ENCODE measurements around the gene PTPRF. TPM values are rescaled to one million over a fixed set of nuclear protein-coding genes. Genes with fewer than 3 reads are reported as not detected.

The PTPRF gene
- total RNA-seq, 1 donor from 2014 or later = 2.9 TPM

GRCh38 chr1:43648221-43648847 lies 117.7 kb downstream of the PTPRF start:
- Histone ChIP-seq H3K27ac (replicated peaks) (no peak overlapping the region), H3K4me3 (no peak overlapping the region), H3K9me3 (replicated peaks) (no peaks in the 10 kb centered on the region), H3K36me3 (peaks cover 4% of the 10 kb centered on the region), H3K4me1 (peaks cover 25% of the 10 kb centered on the region), H3K27me3 (ENCODE audit: low read depth) (peaks cover 16% of the 10 kb centered on the region)
- DNase-seq = no peak
- intact Hi-C loops (cut with micrococcal nuclease) = no loop called here
- no peak for TF ChIP-seq CTCF (IDR thresholded peaks at IDR 0.05; ENCODE audit: borderline replicate concordance)

DNA sequence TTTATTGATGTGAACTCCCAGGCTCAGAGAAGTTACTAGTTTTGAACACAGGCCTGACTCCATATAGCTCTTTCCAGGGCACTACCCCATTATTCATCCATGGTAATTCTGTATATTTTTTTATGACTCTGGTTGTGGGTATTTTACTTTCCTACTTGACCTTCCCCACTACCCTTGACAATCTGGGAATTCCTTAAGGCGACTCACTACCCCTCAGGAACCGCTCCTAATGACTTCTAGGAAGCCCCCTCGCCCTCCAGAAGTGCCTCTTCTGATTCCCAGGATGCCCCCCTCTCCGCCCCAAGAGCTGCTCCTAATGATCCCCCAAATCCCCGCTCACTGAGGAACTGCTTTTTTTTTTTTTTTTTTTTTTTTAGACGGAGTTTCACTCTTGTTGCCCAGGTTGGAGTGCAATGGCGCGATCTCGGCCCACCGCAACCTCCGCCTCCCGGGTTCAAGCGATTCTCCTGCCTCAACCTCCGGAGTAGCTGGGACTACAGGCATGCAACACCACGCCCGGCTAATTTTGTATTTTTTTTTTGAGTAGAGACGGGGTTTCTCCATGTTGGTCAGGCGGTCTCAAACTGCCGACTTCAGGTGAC lies 118.3 kb downstream of the PTPRF start:
- Histone ChIP-seq H3K27ac (replicated peaks) (peak overlapping the region; percentile 95), H3K9me3 (replicated peaks) (no peaks in the 10 kb centered on the region), H3K4me1 (peaks cover 25% of the 10 kb centered on the region), H3K4me3 (peak overlapping the region; percentile 89), H3K27me3 (ENCODE audit: low read depth) (peaks cover 16% of the 10 kb centered on the region), H3K36me3 (peaks cover 11% of the 10 kb centered on the region)
- no peak for TF ChIP-seq CTCF (IDR thresholded peaks at IDR 0.05; ENCODE audit: borderline replicate concordance)
- no peak for DNase-seq
- intact Hi-C loops (cut with micrococcal nuclease) = no loop called here

GRCh38 chr1:43650310-43651085 lies 119.8 kb downstream of the PTPRF start:
- Histone ChIP-seq H3K9me3 (replicated peaks) (no peaks in the 10 kb centered on the region), H3K4me3 (peak overlapping the region; percentile 89), H3K4me1 (peaks cover 25% of the 10 kb centered on the region), H3K27ac (replicated peaks) (peak overlapping the region; percentile 95), H3K27me3 (ENCODE audit: low read depth) (peaks cover 3% of the 10 kb centered on the region), H3K36me3 (peaks cover 24% of the 10 kb centered on the region)
- no peak for TF ChIP-seq CTCF (IDR thresholded peaks at IDR 0.05; ENCODE audit: borderline replicate concordance)
- intact Hi-C loops (cut with micrococcal nuclease) = no loop called here
- DNase-seq = peak; percentile 94

GRCh38 chr1:43651188-43651587 lies 120.5 kb downstream of the PTPRF start:
- H3K36me3 ChIP-seq = peaks cover 31% of the 10 kb centered on the region
- no peak for TF ChIP-seq CTCF (IDR thresholded peaks at IDR 0.05; ENCODE audit: borderline replicate concordance)
- no peak for DNase-seq
- H3K9me3 ChIP-seq (replicated peaks) = no peaks in the 10 kb centered on the region
- peaks cover 25% of the 10 kb centered on the region for H3K4me1 ChIP-seq
- no peak overlapping the region for H3K27ac ChIP-seq (replicated peaks)
- intact Hi-C loops (cut with micrococcal nuclease) = no loop called here
- peak overlapping the region; percentile 89 for H3K4me3 ChIP-seq
- H3K27me3 ChIP-seq (ENCODE audit: low read depth) = no peaks in the 10 kb centered on the region

DNA sequence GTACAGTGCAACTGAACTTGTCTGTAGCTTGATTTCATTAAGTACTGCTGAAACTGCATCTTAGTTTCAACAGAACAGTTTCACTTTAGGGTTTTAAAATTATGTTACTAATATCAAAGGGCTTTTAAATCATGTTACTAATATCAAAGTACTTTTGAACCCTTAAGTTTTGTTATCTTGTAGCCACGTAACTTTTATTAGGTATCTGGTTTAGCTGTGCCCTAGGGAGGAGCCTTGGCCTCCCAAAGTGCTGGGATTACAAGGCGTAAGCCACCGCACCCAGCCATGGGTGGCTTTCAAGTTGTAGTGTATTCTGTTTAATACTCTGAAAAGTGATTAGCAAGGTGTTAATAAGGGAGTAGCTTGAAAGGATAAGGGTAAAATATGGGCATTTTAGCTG lies 121.2 kb downstream of the PTPRF start:
- Histone ChIP-seq H3K27me3 (ENCODE audit: low read depth) (no peaks in the 10 kb centered on the region), H3K4me1 (peaks cover 25% of the 10 kb centered on the region), H3K9me3 (replicated peaks) (no peaks in the 10 kb centered on the region), H3K4me3 (peak overlapping the region; percentile 89), H3K36me3 (peaks cover 38% of the 10 kb centered on the region), H3K27ac (replicated peaks) (no peak overlapping the region)
- no peak for DNase-seq
- intact Hi-C loops (cut with micrococcal nuclease) = no loop called here
- TF ChIP-seq CTCF (IDR thresholded peaks at IDR 0.05; ENCODE audit: borderline replicate concordance) = no peak
